H9 (cell line): ENCODE measurements around the gene KRT74. TPM values are rescaled to one million over a fixed set of nuclear protein-coding genes. Genes with fewer than 3 reads are reported as not detected.

Experiments
- DNase-seq: peaks from one replicate; pipeline ENCODE4 v3.0.0-alpha.2; 2017
- H2AFZ ChIP-seq: one replicate; pipeline ENCODE4 v1.6.1; 2013; ENCODE audit warnings: mild to moderate bottlenecking, low read length, control low read depth, moderate library complexity
- H2AK5ac ChIP-seq: 2 replicates; pipeline ENCODE4 v1.6.1; 2013; ENCODE audit warnings: low read length, control low read depth, mixed read lengths; ENCODE audit not compliant: insufficient read length
- H2BK120ac ChIP-seq: one replicate; pipeline ENCODE4 v1.6.1; 2013; ENCODE audit warnings: low read depth, mild to moderate bottlenecking, low read length, control low read depth, inconsistent platforms; ENCODE audit not compliant: poor library complexity, severe bottlenecking
- H2BK12ac ChIP-seq: 2 replicates; pipeline ENCODE4 v1.6.1; 2013; ENCODE audit warnings: low read length, control low read depth, mixed read lengths, low read depth; ENCODE audit not compliant: insufficient read length
- H2BK15ac ChIP-seq: 2 replicates; pipeline ENCODE4 v1.6.1; 2013; ENCODE audit warnings: low read depth, low read length, control low read depth
- H2BK20ac ChIP-seq: one replicate; pipeline ENCODE4 v1.6.1; 2013; ENCODE audit warnings: low read depth, mild to moderate bottlenecking, low read length, control low read depth, inconsistent platforms; ENCODE audit not compliant: poor library complexity, severe bottlenecking
- H2BK5ac ChIP-seq: 2 replicates; pipeline ENCODE4 v1.6.1; 2013; ENCODE audit warnings: low read length, control low read depth, mixed read lengths; ENCODE audit not compliant: insufficient read length
- H3K14ac ChIP-seq: 2 replicates; pipeline ENCODE4 v1.6.1; 2013; ENCODE audit warnings: low read length, control low read depth; ENCODE audit not compliant: insufficient read depth
- H3K18ac ChIP-seq: 2 replicates; pipeline ENCODE4 v1.6.1; 2013; ENCODE audit warnings: low read depth, mild to moderate bottlenecking, mixed read lengths, low read length, control low read depth; ENCODE audit not compliant: insufficient read length
- H3K23ac ChIP-seq: 2 replicates; pipeline ENCODE4 v1.6.1; 2013; ENCODE audit warnings: low read length, control low read depth, mixed read lengths, low read depth; ENCODE audit not compliant: insufficient read length
- H3K23me2 ChIP-seq: 2 replicates; pipeline ENCODE4 v1.6.1; 2013; ENCODE audit warnings: low read depth, mild to moderate bottlenecking, mixed read lengths, low read length, control low read depth; ENCODE audit not compliant: insufficient read length, poor library complexity, severe bottlenecking
- H3K27ac ChIP-seq: 2 replicates; pipeline ENCODE4 v1.5.1; 2013; ENCODE audit warnings: low read length, control low read depth, mixed read lengths, low read depth; ENCODE audit not compliant: insufficient read length
- H3K27me3 ChIP-seq: 2 replicates; pipeline ENCODE4 v1.6.1; 2013; ENCODE audit warnings: low read length, control low read depth, inconsistent platforms; ENCODE audit not compliant: insufficient read depth
- H3K4ac ChIP-seq: 2 replicates; pipeline ENCODE4 v1.6.1; 2013; ENCODE audit warnings: low read depth, mild to moderate bottlenecking, control low read depth, inconsistent platforms, low read length, moderate library complexity
- H3K4me1 ChIP-seq: 2 replicates; pipeline ENCODE4 v1.6.1; 2013; ENCODE audit warnings: low read length, control low read depth, inconsistent platforms; ENCODE audit not compliant: insufficient read depth
- H3K4me2 ChIP-seq: 2 replicates; pipeline ENCODE4 v1.6.1; 2013; ENCODE audit warnings: low read length, control low read depth, mixed read lengths; ENCODE audit not compliant: insufficient read length, insufficient read depth
- H3K56ac ChIP-seq: 2 replicates; pipeline ENCODE4 v1.6.1; 2013; ENCODE audit warnings: low read depth, mild to moderate bottlenecking, mixed read lengths, low read length, control low read depth; ENCODE audit not compliant: insufficient read length
- H3K79me1 ChIP-seq: 2 replicates; pipeline ENCODE4 v1.6.1; 2013; ENCODE audit warnings: low read depth, mild to moderate bottlenecking, moderate library complexity, low read length, control low read depth, inconsistent platforms; ENCODE audit not compliant: insufficient read depth, poor library complexity, severe bottlenecking
- H3K79me2 ChIP-seq: 2 replicates; pipeline ENCODE4 v1.6.1; 2013; ENCODE audit warnings: low read length, control low read depth, inconsistent platforms; ENCODE audit not compliant: insufficient read depth
- H3K9ac ChIP-seq: 2 replicates; pipeline ENCODE4 v1.6.1; 2013; ENCODE audit warnings: low read length, control low read depth, mixed read lengths; ENCODE audit not compliant: insufficient read length; ENCODE audit errors: extremely low read depth
- H3K9me3 ChIP-seq: one replicate; pipeline ENCODE4 v1.6.1; 2013; ENCODE audit warnings: low read depth, low read length, inconsistent platforms; ENCODE audit not compliant: control insufficient read depth
- H3T11ph ChIP-seq: one replicate; pipeline ENCODE4 v1.6.1; 2013; ENCODE audit warnings: mild to moderate bottlenecking, low read length, control low read depth, inconsistent platforms
- H4K20me1 ChIP-seq: one replicate; pipeline ENCODE4 v1.6.1; 2013; ENCODE audit not compliant: control insufficient read depth, insufficient read length, insufficient read depth
- H4K5ac ChIP-seq: 2 replicates; pipeline ENCODE4 v1.6.1; 2013; ENCODE audit warnings: low read depth, mild to moderate bottlenecking, mixed read lengths, low read length, control low read depth; ENCODE audit not compliant: insufficient read length
- H4K8ac ChIP-seq: replicated peaks from 2 replicates; pipeline ENCODE4 v1.6.1; 2013; ENCODE audit warnings: low read length, control low read depth, mixed read lengths, low read depth; ENCODE audit not compliant: insufficient read length
- H4K91ac ChIP-seq: 2 replicates; pipeline ENCODE4 v1.6.1; 2013; ENCODE audit warnings: low read depth, mild to moderate bottlenecking, moderate library complexity, mixed read lengths, low read length, control low read depth; ENCODE audit not compliant: insufficient read length
- H3K27ac Mint-ChIP-seq, 3 experiments: 2 replicates in 2 of 3; 3 replicates in 1 of 3; pipeline ENCODE4 v1.8.0; 2020 to 2021; ENCODE audit warnings: mixed read lengths in 3 of 3, mild to moderate bottlenecking in 1 of 3, moderate library complexity in 1 of 3
- H3K27me3 Mint-ChIP-seq: 2 replicates; pipeline ENCODE4 v1.8.0; 2021; ENCODE audit warnings: low read depth, mild to moderate bottlenecking, moderate library complexity, mixed read lengths
- H3K36me3 Mint-ChIP-seq, 3 experiments: 2 replicates in 2 of 3; 3 replicates in 1 of 3; pipeline ENCODE4 v1.8.0; 2020 to 2021; ENCODE audit warnings: low read depth in 3 of 3, mixed read lengths in 3 of 3; ENCODE audit not compliant: insufficient read depth in 1 of 3
- H3K4me1 Mint-ChIP-seq, 2 experiments: 2 replicates each; pipeline ENCODE4 v1.8.0; 2020; ENCODE audit warnings: mixed read lengths in 2 of 2
- H3K4me3 Mint-ChIP-seq, 2 experiments: 2 replicates in 1 of 2; 3 replicates in 1 of 2; pipeline ENCODE4 v1.8.0; 2020 to 2021; ENCODE audit warnings: mild to moderate bottlenecking in 2 of 2, mixed read lengths in 2 of 2, moderate library complexity in 1 of 2
- H3K9me3 Mint-ChIP-seq, 2 experiments: 2 replicates in 1 of 2; 3 replicates in 1 of 2; pipeline ENCODE4 v1.8.0; 2020; ENCODE audit warnings: mild to moderate bottlenecking in 2 of 2, mixed read lengths in 2 of 2, moderate library complexity in 1 of 2
- WGBS: extraction: QIAGEN DNeasy Blood & Tissue Kit; methylation state at CpG from one replicate; pipeline ENCODE4 v1.1.7; 2013; ENCODE audit warnings: missing lambda C conversion rate, low lambda C conversion rate, mixed read lengths; ENCODE audit not compliant: insufficient read length; ENCODE audit errors: extremely low coverage; 5-methylcytosine and 5-hydroxymethylcytosine counted together
- total RNA-seq: library from RNA; stranded (reverse); gene quantifications from 2 replicates; pipeline ENCODE4 v1.2.1, GENCODE V29; 2021
- TF ChIP-seq, protein P1 (sequence below): fragments of 200-600 bp; sonication (generic); conservative IDR thresholded peaks from 3 replicates; pipeline ENCODE4 v1.8.0; 2021; ENCODE audit warnings: antibody characterized with exemption, mild to moderate bottlenecking

Gene KRT74
- total RNA-seq, 1 experiment from 2014 or later, result not detected

DNA sequence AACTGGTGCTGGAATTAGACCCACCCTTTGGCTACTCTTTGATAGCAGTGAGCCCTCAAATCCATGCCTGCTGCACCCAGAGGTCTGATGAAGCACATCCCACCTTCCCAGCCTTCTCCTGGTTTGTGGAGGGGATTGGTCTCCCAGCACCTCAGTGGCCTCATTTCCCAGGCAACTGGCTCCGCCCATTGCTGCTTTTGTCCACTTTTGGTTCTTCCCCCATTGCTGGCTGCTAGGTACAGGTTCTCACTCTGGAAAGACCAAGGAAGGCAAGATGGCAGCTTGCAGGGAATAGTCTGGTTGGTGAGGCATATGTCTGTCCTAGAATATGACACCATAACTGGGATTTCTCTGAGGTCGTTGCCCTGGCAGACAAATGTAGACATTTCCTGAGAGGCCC, 43.3 kb downstream of the KRT74 start:
- no peak overlapping the region for H2AK5ac ChIP-seq

More for the DNA sequence above, 43.3 kb downstream of the KRT74 start:
- H2BK20ac ChIP-seq, result no peak overlapping the region
- Mint-ChIP-seq H3K9me3 (no peaks in the 10 kb centered on the region), H3K36me3 (no peaks in the 10 kb centered on the region), H3K4me3 (no peak overlapping the region), H3K4me1 (0 out of 4 replicates have a peak, but pooled peaks cover 0 to 2% of the 10 kb centered on the region in 2 experiments), H3K27ac (no peak overlapping the region), H3K27me3 (peaks cover 8% of the 10 kb centered on the region)
- H3K79me2 ChIP-seq, result no peaks in the 10 kb centered on the region
- no peak overlapping the region for H2BK12ac ChIP-seq
- DNase-seq, result no peak
- H3K79me1 ChIP-seq, result no peaks in the 10 kb centered on the region
- no peak overlapping the region for H3K18ac ChIP-seq
- WGBS, result no CpG with 5 or more reads among the region's 2 CpGs
- no peak overlapping the region for H2BK120ac ChIP-seq
- no peaks in the 10 kb centered on the region; the same call in 1 of the 2 replicates for H3K27me3 ChIP-seq
- H3K4me1 ChIP-seq, result no peaks in the 10 kb centered on the region
- H3T11ph ChIP-seq, result no peak overlapping the region
- H4K5ac ChIP-seq, result no peak overlapping the region
- TF ChIP-seq, protein P1, sequence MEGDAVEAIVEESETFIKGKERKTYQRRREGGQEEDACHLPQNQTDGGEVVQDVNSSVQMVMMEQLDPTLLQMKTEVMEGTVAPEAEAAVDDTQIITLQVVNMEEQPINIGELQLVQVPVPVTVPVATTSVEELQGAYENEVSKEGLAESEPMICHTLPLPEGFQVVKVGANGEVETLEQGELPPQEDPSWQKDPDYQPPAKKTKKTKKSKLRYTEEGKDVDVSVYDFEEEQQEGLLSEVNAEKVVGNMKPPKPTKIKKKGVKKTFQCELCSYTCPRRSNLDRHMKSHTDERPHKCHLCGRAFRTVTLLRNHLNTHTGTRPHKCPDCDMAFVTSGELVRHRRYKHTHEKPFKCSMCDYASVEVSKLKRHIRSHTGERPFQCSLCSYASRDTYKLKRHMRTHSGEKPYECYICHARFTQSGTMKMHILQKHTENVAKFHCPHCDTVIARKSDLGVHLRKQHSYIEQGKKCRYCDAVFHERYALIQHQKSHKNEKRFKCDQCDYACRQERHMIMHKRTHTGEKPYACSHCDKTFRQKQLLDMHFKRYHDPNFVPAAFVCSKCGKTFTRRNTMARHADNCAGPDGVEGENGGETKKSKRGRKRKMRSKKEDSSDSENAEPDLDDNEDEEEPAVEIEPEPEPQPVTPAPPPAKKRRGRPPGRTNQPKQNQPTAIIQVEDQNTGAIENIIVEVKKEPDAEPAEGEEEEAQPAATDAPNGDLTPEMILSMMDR, result no peak
- no peak overlapping the region for H3K9ac ChIP-seq
- H3K56ac ChIP-seq, result no peak overlapping the region
- H3K4ac ChIP-seq, result no peak overlapping the region
- no peak overlapping the region for H2BK5ac ChIP-seq
- no peak overlapping the region for H4K8ac ChIP-seq
- no peak overlapping the region for H2AFZ ChIP-seq
- no peak overlapping the region for H3K14ac ChIP-seq
- H3K23me2 ChIP-seq, result no peaks in the 10 kb centered on the region
- H3K27ac ChIP-seq, result no peak overlapping the region
- no peaks in the 10 kb centered on the region for H4K20me1 ChIP-seq
- no peak overlapping the region for H3K23ac ChIP-seq
- no peak overlapping the region for H4K91ac ChIP-seq
- H3K9me3 ChIP-seq, result no peaks in the 10 kb centered on the region
- H2BK15ac ChIP-seq, result no peak overlapping the region
- H3K4me2 ChIP-seq, result no peak overlapping the region
